NCI-H460 (cell line): Measurements from ENCODE around the gene CBX3. TPM values are rescaled to one million over a fixed set of nuclear protein-coding genes. Genes with fewer than 3 reads are reported as not detected.
"Not testable (repeated sequence)": the region's sequence is repeated elsewhere in the genome, so short reads cannot be mapped to it uniquely, and the experiment has no call there.

Experiments
- DNase-seq: peaks from one replicate; pipeline ENCODE4 v3.0.0-alpha.2; 2016; ENCODE audit warnings: low read depth; ENCODE audit errors: extremely low read depth
- total RNA-seq: library from RNA; depleted of rRNA; stranded (reverse); fragments of >200 nt; shearing (Covaris generic); gene quantifications from 2 replicates; pipeline ENCODE4 v1.2.3, GENCODE V29; 2014

The CBX3 gene
- total RNA-seq, 1 experiment from 2014 or later: 252 TPM

DNA sequence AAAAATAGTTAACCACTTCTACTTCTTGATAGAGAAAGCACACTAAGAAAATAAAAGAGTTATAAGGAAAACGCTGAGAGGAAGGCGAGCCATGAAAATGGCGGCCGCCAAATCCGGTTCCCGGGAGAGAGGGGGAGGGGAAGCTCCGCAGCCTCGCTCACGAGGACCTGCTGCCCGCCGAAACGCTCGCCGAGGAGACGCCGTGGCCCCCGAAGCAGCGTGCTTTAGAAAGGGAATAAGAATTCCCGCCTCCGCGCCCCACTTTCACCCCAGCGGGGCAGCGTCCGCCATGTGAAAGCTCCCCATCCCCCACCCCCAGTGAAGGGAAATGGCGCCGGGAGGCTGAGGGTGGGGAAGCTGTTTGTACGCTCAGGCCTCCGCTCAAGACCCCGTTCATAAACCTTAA lies 1.5 kb upstream of the CBX3 start:
- DNase-seq: no peak

DNA sequence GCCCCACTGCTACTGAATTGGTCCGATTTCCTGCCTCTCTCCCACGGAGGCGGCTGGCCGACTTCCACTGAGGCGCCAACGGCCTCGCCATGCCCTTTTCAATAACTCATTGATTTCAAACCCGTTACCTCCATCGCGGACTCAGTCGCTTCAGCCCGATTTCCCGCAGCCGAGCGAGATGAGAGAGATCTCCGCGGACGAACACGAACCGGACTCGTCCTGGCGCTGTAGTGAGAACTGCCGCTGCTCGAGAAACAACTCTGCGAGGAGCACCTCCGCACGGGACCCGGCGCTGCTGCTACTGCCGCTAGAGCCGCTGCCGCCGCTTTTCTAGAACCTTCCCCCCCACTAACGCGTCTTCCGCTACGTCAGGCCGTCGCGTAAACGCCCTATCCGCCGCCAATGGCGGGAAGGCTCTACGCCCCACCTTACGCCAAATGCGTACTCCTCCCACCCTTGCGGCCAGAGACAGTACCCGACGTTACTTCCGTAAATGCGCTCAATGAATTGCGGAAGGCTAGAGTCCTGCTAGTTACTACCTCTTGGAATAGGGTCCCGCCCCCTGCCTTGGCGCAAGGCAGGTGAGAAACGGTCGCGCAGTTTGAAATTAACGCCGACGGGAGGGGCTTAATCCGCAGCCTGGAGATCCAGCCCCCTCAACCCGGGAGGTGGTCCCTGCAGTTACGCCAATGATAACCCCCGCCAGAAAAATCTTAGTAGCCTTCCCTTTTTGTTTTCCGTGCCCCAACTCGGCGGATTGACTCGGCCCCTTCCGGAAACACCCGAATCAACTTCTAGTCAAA lies 900 bp upstream of the CBX3 start, which contains the start of gene HNRNPA2B1:
Gene HNRNPA2B1, minus strand, starts transcription at position 303 of the 803 bp plus-strand sequence. Its CDS starts 169 bp downstream, at position 134.
- peak; percentile 97 for DNase-seq

DNA sequence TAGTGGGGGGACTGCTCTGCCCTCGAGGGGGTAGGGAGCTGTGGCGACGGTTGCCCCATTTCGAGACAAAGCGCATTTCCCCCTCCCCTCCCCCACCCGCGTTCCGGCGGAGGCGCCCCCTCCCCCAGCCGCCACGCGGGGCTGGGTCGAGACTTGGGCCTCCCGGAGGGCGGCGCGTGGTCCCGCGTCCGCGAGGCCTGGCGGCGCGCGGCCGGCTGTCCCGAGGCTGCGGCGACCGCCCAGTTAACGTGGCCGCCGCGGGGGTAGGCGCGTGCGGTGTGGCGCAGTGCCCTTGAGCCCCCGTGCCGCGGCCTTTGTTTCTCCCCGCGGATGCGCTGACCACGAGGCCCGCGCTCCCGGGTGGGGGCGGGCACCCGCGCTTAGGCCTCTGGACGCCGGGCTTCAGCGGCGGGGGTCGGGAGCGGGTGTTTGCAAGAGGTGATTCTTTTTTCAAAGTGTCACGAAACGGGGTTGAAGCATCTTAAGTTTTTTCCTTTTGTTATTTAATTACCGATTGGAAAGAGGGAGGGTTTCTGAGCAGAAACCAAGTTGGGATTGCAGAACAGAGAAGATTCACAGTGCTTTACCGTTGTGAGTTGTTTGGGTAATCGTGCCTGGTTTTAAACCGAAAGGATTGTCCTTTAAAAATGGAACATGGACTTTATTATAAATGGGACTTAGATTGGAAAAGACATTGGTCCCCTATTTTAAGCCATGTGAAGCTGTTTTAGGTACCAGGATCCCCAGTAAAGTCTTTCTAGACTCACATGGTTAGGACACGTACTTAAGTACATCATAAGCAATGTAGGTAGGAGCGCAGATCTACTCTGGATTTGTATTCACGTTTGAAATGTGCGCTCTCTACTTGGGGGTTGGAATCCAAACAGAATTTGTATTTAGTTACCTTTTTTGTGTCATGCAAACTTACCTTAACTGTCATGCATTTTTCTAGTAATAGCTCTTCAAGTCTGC lies 760 bp downstream of the CBX3 start:
- no peak for DNase-seq

DNA sequence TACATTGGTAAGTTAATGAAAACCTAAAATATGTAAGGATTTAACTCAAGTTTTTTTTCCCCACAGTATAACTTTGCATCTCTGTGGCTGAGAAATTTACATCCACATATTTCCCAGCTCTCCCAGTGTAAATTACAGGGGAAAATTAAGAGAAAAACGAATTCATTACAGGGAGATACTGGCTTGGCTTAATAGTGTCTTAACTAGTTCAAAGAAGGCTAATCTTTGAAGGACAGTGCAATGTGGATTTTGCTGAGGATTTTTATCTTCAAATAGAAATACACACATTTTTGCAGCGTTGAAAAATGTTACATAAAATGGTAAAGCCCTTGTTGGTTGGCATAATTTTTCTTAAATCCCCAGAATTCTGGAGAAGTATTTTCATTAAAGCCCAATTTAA lies 1.5 kb downstream of the CBX3 start:
- no peak for DNase-seq

DNA sequence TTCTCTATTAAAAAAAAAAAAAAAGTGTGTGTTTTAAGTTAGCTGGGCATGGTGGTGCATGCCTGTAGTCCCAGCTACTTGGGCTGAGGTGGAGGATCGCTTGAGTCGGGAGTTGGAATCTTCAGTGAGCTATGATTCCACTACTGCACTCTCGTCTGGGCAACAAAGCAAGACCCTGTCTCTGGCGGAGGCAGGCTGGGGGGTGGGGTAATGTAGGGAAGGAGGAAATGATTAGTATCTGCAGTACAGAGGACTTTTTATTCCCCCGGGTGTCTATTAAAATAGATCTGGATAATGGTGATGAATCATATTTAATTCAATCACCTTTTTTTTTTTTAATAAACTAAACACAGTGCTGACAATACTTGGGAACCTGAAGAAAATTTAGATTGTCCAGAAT lies 6.5 kb downstream of the CBX3 start:
- DNase-seq: no peak

DNA sequence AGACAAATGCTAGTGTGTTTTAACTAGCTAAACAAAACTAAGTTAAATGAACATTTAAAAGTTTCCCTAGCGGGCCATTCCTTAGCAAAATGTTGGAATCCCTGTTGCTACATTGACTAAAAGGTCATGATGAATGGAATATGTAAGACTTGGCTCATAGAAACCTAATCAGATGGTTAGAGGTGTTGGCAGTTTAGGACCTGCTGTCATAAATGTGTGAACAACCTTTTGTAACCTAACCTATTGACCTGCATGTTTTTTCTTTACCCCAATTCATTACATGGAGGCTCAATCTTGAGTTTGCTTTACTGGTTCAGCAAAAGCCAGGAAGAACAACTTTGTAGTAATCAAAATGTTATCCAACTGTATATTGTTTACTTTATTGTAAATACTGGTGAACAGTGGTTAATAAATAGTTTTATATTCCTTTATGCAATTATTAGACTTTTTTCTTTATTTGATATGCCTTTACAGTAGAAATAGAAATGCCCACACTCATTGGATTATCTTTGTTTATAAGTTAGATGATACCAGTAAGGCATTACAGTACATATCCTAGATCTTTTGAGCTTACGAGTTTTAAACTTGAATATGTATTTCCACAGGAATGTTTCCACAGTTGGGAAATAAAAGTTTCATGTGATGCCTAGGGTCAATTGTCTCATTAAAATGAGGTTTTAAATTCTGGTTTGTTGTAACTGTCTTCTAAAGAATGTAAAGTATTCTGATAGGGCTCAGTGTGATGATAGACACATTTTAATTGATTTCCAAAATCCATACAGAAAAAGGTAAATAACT lies 11.6 kb downstream of the CBX3 start:
- no peak for DNase-seq

DNA sequence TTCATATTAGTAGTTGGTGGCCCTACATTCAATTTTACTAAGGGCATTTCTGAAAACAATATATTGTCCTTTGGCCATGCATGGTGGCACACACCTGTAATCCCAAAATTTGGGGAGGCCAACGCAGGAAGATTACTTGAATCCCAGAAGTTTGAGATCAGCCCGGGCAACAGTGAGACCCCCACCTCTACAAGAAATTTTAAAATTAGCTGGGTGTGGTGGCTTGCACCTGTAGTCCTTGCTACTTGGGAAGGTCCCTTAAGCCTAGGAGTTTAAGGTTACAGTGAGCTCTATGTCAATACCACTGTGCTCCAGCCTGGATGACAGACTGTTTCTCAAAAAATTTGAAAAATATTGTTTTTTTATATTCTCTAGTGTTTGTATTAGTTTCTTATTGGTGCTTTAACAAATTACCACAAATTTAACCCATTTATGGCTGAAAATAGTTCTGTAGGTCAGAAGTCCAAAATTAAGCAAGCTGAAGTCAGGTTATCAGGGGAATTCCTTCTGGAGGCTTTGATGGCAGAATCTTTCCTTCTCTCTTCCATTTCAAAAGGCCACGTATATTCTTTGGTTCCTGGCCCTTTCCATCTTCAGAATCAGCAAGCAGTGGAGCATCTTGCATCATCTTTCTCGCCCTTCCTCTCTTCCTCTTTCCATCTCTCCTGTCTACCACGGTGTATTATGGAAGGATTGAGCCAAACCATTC lies 12.4 kb downstream of the CBX3 start:
- DNase-seq: no peak

DNA sequence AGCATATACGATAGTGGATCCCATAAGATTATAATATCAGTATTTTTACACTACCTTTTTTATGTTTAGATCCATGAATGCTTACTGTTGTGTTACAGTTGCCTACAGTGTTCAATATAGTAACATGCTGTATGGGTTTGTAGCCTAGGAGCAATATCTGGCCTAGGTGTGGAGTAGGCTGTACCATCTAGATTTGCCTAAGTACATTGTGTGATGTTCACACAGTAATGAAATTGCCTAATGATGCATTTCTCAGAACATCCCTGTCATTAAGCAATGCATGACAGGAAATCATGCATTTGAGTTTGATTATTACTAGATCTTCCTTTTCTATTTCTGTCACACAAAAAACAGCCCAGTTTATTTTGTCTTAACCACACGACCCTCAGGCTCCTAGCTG lies 14.5 kb downstream of the CBX3 start:
- no peak for DNase-seq

DNA sequence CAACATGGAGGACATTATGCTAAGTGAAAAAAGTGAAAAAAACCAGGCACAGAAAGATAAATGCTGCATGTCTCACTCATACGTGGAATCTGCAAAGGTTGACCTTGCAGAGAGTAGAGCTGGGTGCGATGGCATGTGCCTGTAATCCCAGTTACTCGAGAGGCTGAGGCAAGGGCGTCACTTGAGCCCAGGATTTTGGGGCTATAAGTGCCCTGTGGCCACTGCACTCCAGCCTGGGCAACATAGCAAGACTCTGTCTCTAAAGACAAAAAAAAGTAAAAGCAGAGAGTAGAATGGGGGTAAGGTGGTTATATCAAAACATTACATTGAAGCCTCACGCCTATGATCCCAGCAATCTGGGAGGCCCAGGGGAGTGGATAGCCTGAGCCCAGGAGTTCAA lies 22.8 kb downstream of the CBX3 start:
- DNase-seq: no peak

DNA sequence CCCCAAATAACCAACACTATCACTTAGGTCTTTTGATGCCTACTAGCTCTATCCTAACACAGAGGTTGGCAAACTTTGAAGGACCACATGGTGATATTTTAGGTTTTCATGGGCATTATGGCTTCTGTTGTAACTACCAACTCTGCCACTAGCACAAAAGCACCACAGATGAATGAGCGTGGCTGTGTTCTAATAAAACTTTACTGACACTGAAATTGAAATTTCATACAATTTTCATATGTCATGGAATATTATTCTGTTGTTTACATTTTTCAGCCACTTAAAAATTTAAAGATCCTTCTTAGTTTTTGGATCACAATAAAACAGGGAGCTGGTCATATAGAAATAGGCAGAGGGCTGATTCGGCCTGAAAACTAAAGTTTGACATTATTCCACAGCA lies 26.4 kb downstream of the CBX3 start:
- DNase-seq: no peak

DNA sequence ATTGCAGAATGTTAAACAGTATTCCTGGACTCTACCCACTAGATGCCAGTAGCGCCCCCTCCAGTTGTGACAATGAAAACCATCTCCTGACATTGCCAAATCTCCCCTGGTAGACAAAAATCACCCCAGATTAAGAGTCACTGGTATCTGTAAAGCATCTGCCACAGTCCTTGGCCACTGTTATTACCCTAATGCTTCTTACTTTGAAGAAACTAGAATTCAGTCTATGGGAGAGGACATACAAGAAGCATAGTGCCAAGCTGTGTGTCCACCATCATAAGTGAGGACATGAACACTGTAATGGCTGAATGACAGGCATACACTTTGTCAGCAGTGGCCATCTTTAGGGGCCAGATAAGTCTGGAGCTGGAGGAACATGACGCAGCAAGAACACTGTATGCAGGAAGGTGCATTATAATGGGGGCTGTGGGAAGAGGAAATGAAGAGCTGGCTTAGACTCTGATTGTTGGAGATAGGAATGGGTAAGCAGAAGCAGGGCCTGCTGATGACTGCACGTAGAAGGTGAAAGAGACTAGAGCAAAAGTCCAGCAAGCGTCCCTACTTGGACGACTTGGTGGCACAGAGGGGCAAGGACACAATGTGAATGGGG lies 32.5 kb downstream of the CBX3 start:
- DNase-seq: no peak

DNA sequence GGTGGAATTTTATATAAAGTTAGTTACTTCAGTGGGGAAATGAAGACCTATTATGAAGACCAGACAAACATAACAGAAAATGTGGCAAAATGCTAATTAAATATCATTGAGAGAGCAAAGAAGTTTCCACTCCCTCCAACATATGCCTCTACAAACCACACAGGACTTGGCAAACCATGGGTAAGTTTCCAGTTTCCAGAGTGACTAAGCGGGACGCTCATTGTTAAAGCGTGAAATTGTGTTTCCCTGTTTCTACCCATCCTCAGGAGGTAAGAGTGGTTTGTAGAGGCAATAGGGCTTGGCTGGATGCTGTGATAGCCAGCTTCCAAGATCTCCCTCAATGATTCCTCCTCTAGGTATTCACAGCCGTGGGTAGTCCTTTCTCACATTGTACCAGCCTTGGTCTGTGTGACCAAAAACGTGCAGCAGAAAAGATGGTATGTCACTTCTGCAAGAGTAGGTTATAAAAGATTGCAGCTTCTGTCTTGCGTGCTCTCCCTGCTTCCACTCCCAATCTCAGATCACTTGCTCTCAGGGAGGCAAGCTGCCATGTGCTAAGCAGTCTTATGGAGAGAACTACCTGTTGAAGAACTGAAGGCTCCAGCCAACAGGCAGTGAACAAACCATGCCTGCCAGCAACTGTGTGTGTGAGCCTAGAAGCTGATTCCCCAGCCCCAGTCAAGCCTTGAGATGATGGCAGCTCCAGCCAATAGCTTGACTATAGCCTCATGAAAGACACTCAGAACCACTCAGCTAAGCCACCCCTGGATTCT lies 35.7 kb downstream of the CBX3 start:
- no peak for DNase-seq

DNA sequence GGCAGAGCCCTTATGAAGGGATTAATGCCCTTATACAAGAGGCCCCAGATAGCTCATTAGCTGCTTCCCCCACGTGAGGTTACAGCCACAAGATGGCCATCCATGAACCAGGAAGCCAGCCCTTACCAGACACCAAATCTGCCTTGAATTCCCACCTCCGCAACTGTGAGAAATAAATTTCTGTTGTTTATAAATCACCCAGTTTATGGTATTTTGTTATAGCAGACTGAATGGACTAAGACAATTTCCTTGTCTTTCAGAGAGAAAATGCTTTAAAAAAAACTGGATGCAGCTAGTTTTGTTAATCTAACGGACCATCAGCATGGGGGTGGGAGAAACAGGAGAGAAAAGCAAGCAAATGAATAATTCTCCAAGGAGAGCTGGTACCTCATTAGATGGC lies 36.5 kb downstream of the CBX3 start:
- no peak for DNase-seq

DNA sequence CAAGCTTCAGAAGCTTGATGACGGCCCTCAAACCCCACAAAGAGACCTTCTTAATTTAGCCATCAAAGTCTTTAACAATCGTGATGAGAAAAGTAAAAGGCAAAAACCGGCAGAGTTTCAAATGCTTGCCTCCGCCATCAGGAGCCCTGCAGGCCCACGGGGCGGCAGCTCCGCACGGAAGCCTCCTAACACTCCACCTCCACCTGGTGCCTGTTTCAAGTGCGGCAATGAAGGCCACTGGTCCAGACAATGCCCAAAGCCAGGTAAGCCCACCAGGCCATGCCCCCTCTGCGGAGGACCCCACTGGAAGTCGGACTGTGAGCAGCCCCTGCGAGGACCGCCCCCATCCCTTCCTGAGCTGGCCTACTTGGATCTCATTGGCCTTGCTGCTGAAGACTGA lies 43.6 kb downstream of the CBX3 start:
- no peak for DNase-seq

DNA sequence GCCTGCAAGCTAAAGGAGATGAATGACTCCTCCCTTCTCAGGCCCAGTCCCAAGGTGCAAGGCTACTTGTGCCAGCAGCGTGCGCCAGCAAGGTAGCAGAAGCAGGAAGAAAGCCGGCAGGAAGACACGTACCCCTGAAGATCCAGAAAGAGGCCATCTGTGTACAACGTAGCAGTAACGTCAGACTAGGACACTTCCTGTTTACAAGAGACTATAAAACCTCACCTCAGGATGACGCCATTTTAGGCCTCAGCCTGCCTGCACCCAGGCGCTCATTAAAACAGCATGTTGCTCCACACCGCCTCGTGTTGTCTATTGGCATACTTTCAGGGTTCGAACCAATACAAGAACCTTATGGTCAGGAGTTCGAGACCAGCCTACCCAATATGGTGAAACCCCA lies 48.7 kb downstream of the CBX3 start:
- no peak for DNase-seq

DNA sequence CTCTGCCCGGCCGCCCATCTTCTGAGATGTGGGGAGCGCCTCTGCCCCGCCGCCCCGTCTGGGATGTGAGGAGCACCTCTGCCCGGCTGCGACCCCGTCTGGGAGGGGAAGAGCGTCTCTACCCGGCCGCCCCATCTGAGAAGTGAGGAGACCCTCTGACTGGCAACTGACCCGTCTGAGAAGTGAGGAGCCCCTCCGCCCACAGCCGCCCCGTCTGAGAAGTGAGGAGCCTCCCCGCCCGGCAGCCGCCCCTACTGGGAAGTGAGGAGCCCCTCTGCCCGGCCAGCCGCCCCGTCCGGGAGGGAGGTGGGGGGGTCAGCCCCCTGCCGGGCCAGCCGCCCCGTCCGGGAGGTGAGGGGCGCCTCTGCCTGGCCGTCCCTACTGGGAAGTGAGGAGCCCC lies 60.3 kb downstream of the CBX3 start:
- DNase-seq: not testable (repeated sequence)
